OCI-LY3 (cell line): ENCODE data around the gene UBAC1.

ENCODE experiments used
- CTCF ChIP-seq: fragments of 200-600, 300-600 bp; sonication (generic); IDR thresholded peaks from 2 replicates; pipeline ENCODE4 v1.5.1; 2014; ENCODE audit warnings: antibody characterized with exemption, low read length, low read depth
- EZH2phosphoT487 ChIP-seq: fragments of 200-600 bp; shearing (Covaris generic); IDR thresholded peaks from 2 replicates; pipeline ENCODE4 v1.6.1; 2018; ENCODE audit warnings: antibody characterized with exemption, mixed run types, low read depth

DNA sequence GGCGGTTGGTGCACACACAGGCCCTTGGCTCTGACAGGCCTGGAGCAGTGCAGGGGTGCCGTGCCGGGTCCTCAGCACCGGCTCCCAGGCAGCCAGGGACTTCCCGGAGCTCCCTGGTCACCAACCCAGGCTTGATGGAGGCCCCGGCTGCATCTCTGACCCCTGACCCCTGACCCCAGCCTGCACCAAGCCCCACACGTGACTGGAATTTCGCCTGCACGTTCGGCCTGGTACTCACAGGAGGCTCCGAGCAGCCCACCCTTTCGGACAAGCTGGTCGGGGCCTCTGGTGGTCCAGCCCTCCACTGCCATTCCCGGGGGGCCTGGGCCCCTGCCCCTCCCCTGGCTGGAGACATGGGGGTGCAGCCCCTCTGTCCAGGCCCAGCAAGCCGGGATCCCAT, 25.4 kb upstream of the UBAC1 start:
- TF ChIP-seq CTCF: no peak
- no peak for TF ChIP-seq EZH2phosphoT487
